ENCODE results near the gene ZNF844. TPM values are rescaled to one million over a fixed set of nuclear protein-coding genes. Genes with fewer than 3 reads are reported as not detected.
A peak's percentile ranks its signal among the peaks of the same experiment; 100 is the strongest.
"Not testable (repeated sequence)": the region's sequence is repeated elsewhere in the genome, so short reads cannot be mapped to it uniquely, and the experiment has no call there.

ZNF844 gene
- 2.5 and 3.9 TPM in 2 replicates for total RNA-seq (2014; rRNA removed; shearing (Covaris generic))

- peak; percentile 89 for DNase-seq (ENCODE audit: low read depth)
Measured at GRCh38 chr19:12064590-12065538, at the start of gene ZNF844. Gene ZNF844, plus strand, starts transcription at chr19:12064731. Its CDS starts 143 bp downstream, at chr19:12064874.

- no peak for DNase-seq (ENCODE audit: low read depth)
Measured at GRCh38 chr19:12015015-12015752, 49.3 kb upstream of the ZNF844 start.

GRCh38 chr19:12015753-12016116 lies 48.8 kb upstream of the ZNF844 start:
- no peak for DNase-seq (ENCODE audit: low read depth)

GRCh38 chr19:12034198-12034597 lies 30.3 kb upstream of the ZNF844 start:
- no peak for DNase-seq (ENCODE audit: low read depth)

GRCh38 chr19:12034620-12035019 lies 29.9 kb upstream of the ZNF844 start:
- DNase-seq (ENCODE audit: low read depth) = no peak

- DNase-seq (ENCODE audit: low read depth) = peak; percentile 90
Measured at GRCh38 chr19:12035220-12036172, 29.0 kb upstream of the ZNF844 start, which contains the start of gene ZNF433. Gene ZNF433, minus strand, starts transcription at chr19:12035679. Its CDS starts 140 bp downstream, at chr19:12035539.

GRCh38 chr19:12042893-12043292 lies 21.6 kb upstream of the ZNF844 start:
- DNase-seq (ENCODE audit: low read depth) = no peak

GRCh38 chr19:12043752-12044422 lies 20.6 kb upstream of the ZNF844 start:
- no peak for DNase-seq (ENCODE audit: low read depth)

GRCh38 chr19:12047868-12048267 lies 16.7 kb upstream of the ZNF844 start:
- peak; percentile 32 for DNase-seq (ENCODE audit: low read depth)

- peak; percentile 56 for DNase-seq (ENCODE audit: low read depth)
Measured at GRCh38 chr19:12052091-12052496, 12.4 kb upstream of the ZNF844 start.

GRCh38 chr19:12052497-12053169 lies 11.9 kb upstream of the ZNF844 start, which contains the start of gene ZNF878:
Gene ZNF878, minus strand, starts transcription at chr19:12052961. Its CDS starts 160 bp downstream, at chr19:12052801.
- DNase-seq (ENCODE audit: low read depth) = peak; percentile 96

- no peak for DNase-seq (ENCODE audit: low read depth)
Measured at GRCh38 chr19:12055784-12056183, 8.7 kb upstream of the ZNF844 start.

- no peak for DNase-seq (ENCODE audit: low read depth)
Measured at GRCh38 chr19:12075538-12076139, 11.1 kb downstream of the ZNF844 start.

GRCh38 chr19:12076331-12076730 lies 11.8 kb downstream of the ZNF844 start:
- not testable (repeated sequence) for DNase-seq (ENCODE audit: low read depth)

GRCh38 chr19:12077375-12077774 lies 12.8 kb downstream of the ZNF844 start:
- DNase-seq (ENCODE audit: low read depth) = no peak

GRCh38 chr19:12083336-12083735 lies 18.8 kb downstream of the ZNF844 start:
- not testable (repeated sequence) for DNase-seq (ENCODE audit: low read depth)

GRCh38 chr19:12085074-12085818 lies 20.7 kb downstream of the ZNF844 start:
- DNase-seq (ENCODE audit: low read depth) = peak; percentile 9

- peak; percentile 61 for DNase-seq (ENCODE audit: low read depth)
Measured at GRCh38 chr19:12090807-12091206, 26.3 kb downstream of the ZNF844 start.
